OCI-LY1 (cell line): Measurements from ENCODE around the gene LGR4.

Experiments
- CTCF ChIP-seq: fragments of 200-600 bp; sonication (generic), shearing (Covaris generic); IDR thresholded peaks from 2 replicates; pipeline ENCODE4 v1.5.1; 2017; ENCODE audit warnings: mild to moderate bottlenecking, antibody characterized with exemption, low read length, moderate library complexity, mixed read lengths
- EZH2 ChIP-seq: fragments of 200-600 bp; sonication (generic), shearing (Covaris generic); IDR thresholded peaks from 2 replicates; pipeline ENCODE4 v1.8.0; 2017; ENCODE audit warnings: borderline replicate concordance, mixed run types, mild to moderate bottlenecking, antibody characterized with exemption, low read length, moderate library complexity, mixed read lengths

GRCh38 chr11:27489092-27489491 lies 16.5 kb upstream of the LGR4 start:
- TF ChIP-seq EZH2 (no peak), CTCF (no peak)
